H1 (cell line): ENCODE results near the gene TMEM41A. TPM values are rescaled to one million over a fixed set of nuclear protein-coding genes. Genes with fewer than 3 reads are reported as not detected.
A peak's percentile ranks its signal among the peaks of the same experiment; 100 is the strongest.

Source experiments
- CTCF ChIA-PET: fragments of 300-600 bp; sonication (Branson Sonifier 250); formaldehyde crosslinking; loops from one replicate; lab custom pipeline; 2021; ENCODE audit not compliant: partially characterized antibody; lab: Charles Lee
- POLR2A ChIA-PET: fragments of 300-600 bp; sonication (Branson Sonifier 250); formaldehyde crosslinking; loops from one replicate; lab custom pipeline; 2021; ENCODE audit warnings: inconsistent platforms; ENCODE audit not compliant: partially characterized antibody; lab: Charles Lee
- DNase-seq, 2 experiments: peaks; one replicate each; pipeline versions ENCODE4 v3.0.0 to v3.0.0-alpha.2; 2010 to 2022; ENCODE audit warnings: low spot score in 2 of 2, low read depth in 1 of 2, mixed read lengths in 1 of 2
- FAIRE-seq: peaks from 2 replicates; lab custom pipeline; 2011; peaks lifted over from hg19 to GRCh38; lab: Jason Lieb, UNC
- H2AFZ ChIP-seq: 2 replicates; pipeline ENCODE4 v1.8.1; 2012; ENCODE audit warnings: low read length, inconsistent platforms
- H2AK5ac ChIP-seq: 2 replicates; pipeline ENCODE4 v1.6.1; 2013; ENCODE audit warnings: low read depth, low read length
- H2BK120ac ChIP-seq: replicated peaks from 2 replicates; pipeline ENCODE3; 2013; ENCODE audit warnings: low read depth, low read length, inconsistent platforms
- H2BK12ac ChIP-seq: 2 replicates; pipeline ENCODE4 v1.6.1; 2013; ENCODE audit warnings: low read depth, low read length
- H2BK15ac ChIP-seq: 2 replicates; pipeline ENCODE4 v1.6.1; 2013; ENCODE audit warnings: low read length
- H2BK20ac ChIP-seq: 2 replicates; pipeline ENCODE4 v1.6.1; 2013; ENCODE audit warnings: low read length
- H2BK5ac ChIP-seq: 2 replicates; pipeline ENCODE4 v1.6.1; 2013; ENCODE audit warnings: low read depth, low read length
- H3K14ac ChIP-seq: 2 replicates; pipeline ENCODE4 v1.6.1; 2013; ENCODE audit warnings: inconsistent platforms; ENCODE audit not compliant: insufficient read length
- H3K18ac ChIP-seq: 2 replicates; pipeline ENCODE4 v1.6.1; 2013; ENCODE audit warnings: low read length; ENCODE audit errors: extremely low read depth
- H3K23ac ChIP-seq: 2 replicates; pipeline ENCODE4 v1.6.1; 2013; ENCODE audit warnings: inconsistent platforms; ENCODE audit not compliant: insufficient read length
- H3K23me2 ChIP-seq: 2 replicates; pipeline ENCODE4 v1.6.1; 2013; ENCODE audit warnings: low read depth, low read length
- H3K27ac ChIP-seq: 2 replicates; pipeline ENCODE4 v1.6.1; 2011; ENCODE audit warnings: low read depth, low read length, inconsistent platforms
- H3K27me3 ChIP-seq, 4 experiments: replicated peaks in 1 of 4; 1 replicate in 1 of 4; 2 replicates in 3 of 4; pipeline versions ENCODE4 v1.6.1 to v1.8.1; 2011 to 2013; ENCODE audit warnings: low read length in 3 of 4, mild to moderate bottlenecking in 3 of 4, inconsistent platforms in 2 of 4, mixed read lengths in 2 of 4, moderate library complexity in 1 of 4; ENCODE audit not compliant: control insufficient read depth in 3 of 4, insufficient read depth in 3 of 4; ENCODE audit errors: extremely low read depth in 1 of 4
- H3K36me3 ChIP-seq, 4 experiments: 2 replicates each; pipeline versions ENCODE4 v1.6.1 to v1.8.1; 2011 to 2013; ENCODE audit warnings: mild to moderate bottlenecking in 4 of 4, low read length in 3 of 4, moderate library complexity in 2 of 4, control low read depth in 1 of 4, inconsistent platforms in 1 of 4; ENCODE audit not compliant: insufficient read depth in 4 of 4, control insufficient read depth in 2 of 4
- H3K4ac ChIP-seq: replicated peaks from 2 replicates; pipeline ENCODE3; 2013; ENCODE audit warnings: low read length, low read depth, mixed read lengths, inconsistent platforms; ENCODE audit not compliant: insufficient read length
- H3K4me1 ChIP-seq, 4 experiments: replicated peaks in 1 of 4; 1 replicate in 1 of 4; 2 replicates in 3 of 4; pipeline versions ENCODE4 v1.6.1 to v1.8.1; 2011 to 2013; ENCODE audit warnings: low read length in 3 of 4, inconsistent platforms in 2 of 4, mixed read lengths in 1 of 4; ENCODE audit not compliant: insufficient read depth in 4 of 4, control insufficient read depth in 3 of 4
- H3K4me2 ChIP-seq, 2 experiments: 2 replicates each; pipeline versions ENCODE4 v1.6.1 to v1.8.1; 2011 to 2013; ENCODE audit warnings: low read depth in 2 of 2, low read length in 2 of 2, control low read depth in 1 of 2, inconsistent platforms in 1 of 2, mild to moderate bottlenecking in 1 of 2; ENCODE audit not compliant: insufficient read depth in 1 of 2
- H3K4me3 ChIP-seq, 4 experiments: fragments of 200-600, 300-600 bp in 1 of 4; sonication (generic), shearing (Covaris generic), sonication (Bioruptor Twin) in 1 of 4; 2 replicates each; pipeline versions ENCODE4 v1.5.1 to v1.8.1; 2011 to 2016; ENCODE audit warnings: low read length in 4 of 4, low read depth in 3 of 4, control low read depth in 2 of 4, inconsistent platforms in 2 of 4, mild to moderate bottlenecking in 2 of 4, mixed read lengths in 1 of 4, moderate library complexity in 1 of 4; ENCODE audit not compliant: insufficient read depth in 2 of 4; ENCODE audit errors: extremely low read depth in 1 of 4
- H3K56ac ChIP-seq: replicated peaks from 2 replicates; pipeline ENCODE3; 2013; ENCODE audit warnings: low read depth, mild to moderate bottlenecking, mixed read lengths, low read length, inconsistent platforms; ENCODE audit not compliant: insufficient read length
- H3K79me1 ChIP-seq: 2 replicates; pipeline ENCODE4 v1.6.1; 2013; ENCODE audit warnings: low read depth, low read length, control low read depth
- H3K79me2 ChIP-seq, 2 experiments: 2 replicates each; pipeline versions ENCODE4 v1.6.1 to v1.8.1; 2012 to 2013; ENCODE audit warnings: low read length in 2 of 2, mild to moderate bottlenecking in 2 of 2, inconsistent platforms in 1 of 2; ENCODE audit not compliant: insufficient read depth in 2 of 2, control insufficient read depth in 1 of 2
- H3K9ac ChIP-seq, 4 experiments: replicated peaks in 1 of 4; 1 replicate in 1 of 4; 2 replicates in 3 of 4; pipeline versions ENCODE4 v1.6.1 to v1.8.1; 2011 to 2013; ENCODE audit warnings: low read depth in 3 of 4, low read length in 3 of 4, control low read depth in 2 of 4, mild to moderate bottlenecking in 2 of 4, moderate library complexity in 2 of 4, inconsistent platforms in 1 of 4; ENCODE audit errors: extremely low read depth in 1 of 4
- H3K9me3 ChIP-seq, 2 experiments: 2 replicates each; pipeline versions ENCODE4 v1.6.1 to v1.8.1; 2012 to 2013; ENCODE audit warnings: mild to moderate bottlenecking in 2 of 2, moderate library complexity in 2 of 2, control low read depth in 1 of 2, inconsistent platforms in 1 of 2, low read depth in 1 of 2, low read length in 1 of 2, mixed read lengths in 1 of 2; ENCODE audit not compliant: insufficient read depth in 2 of 2
- H4K20me1 ChIP-seq, 2 experiments: replicated peaks in 1 of 2; 2 replicates each; pipeline versions ENCODE3 to v1.8.1; 2011 to 2013; ENCODE audit warnings: inconsistent platforms in 2 of 2, low read length in 2 of 2, mild to moderate bottlenecking in 1 of 2; ENCODE audit not compliant: insufficient read depth in 2 of 2, control insufficient read depth in 1 of 2
- H4K5ac ChIP-seq: 2 replicates; pipeline ENCODE4 v1.6.1; 2013; ENCODE audit warnings: low read length, low read depth, mixed read lengths, inconsistent platforms; ENCODE audit not compliant: insufficient read length
- H4K8ac ChIP-seq: 2 replicates; pipeline ENCODE4 v1.8.0; 2013; ENCODE audit warnings: mild to moderate bottlenecking, moderate library complexity, low read length, inconsistent platforms; ENCODE audit not compliant: insufficient read depth; ENCODE audit errors: extremely low read depth
- H4K91ac ChIP-seq: replicated peaks from 2 replicates; pipeline ENCODE3; 2013; ENCODE audit warnings: low read length, mixed read lengths, inconsistent platforms; ENCODE audit not compliant: insufficient read length
- CBX8 ChIP-seq: fragments of 300-800, 300-1000 bp; sonication (generic); IDR thresholded peaks from 2 replicates; pipeline ENCODE4 v1.7.1; 2016; ENCODE audit warnings: low read depth, low read length, borderline replicate concordance
- CTCF ChIP-seq, 3 experiments: IDR thresholded peaks; 1 replicate in 2 of 3; 2 replicates in 1 of 3; pipeline versions ENCODE4 v1.5.1 to v1.6.1; 2011; ENCODE audit warnings: low read length in 3 of 3, mild to moderate bottlenecking in 3 of 3, inconsistent platforms in 2 of 3, low read depth in 1 of 3, moderate library complexity in 1 of 3; ENCODE audit not compliant: insufficient read depth in 1 of 3; ENCODE audit errors: control extremely low read depth in 1 of 3
- FOSL1 ChIP-seq: IDR thresholded peaks from 2 replicates; pipeline ENCODE4 v1.6.1; 2011; ENCODE audit warnings: mild to moderate bottlenecking, low read depth, low read length, moderate library complexity; ENCODE audit not compliant: insufficient read depth
- POLR2AphosphoS5 ChIP-seq: IDR thresholded peaks from 2 replicates; pipeline ENCODE4 v1.6.1; 2011; ENCODE audit warnings: low read depth, low read length
- POU5F1 ChIP-seq: IDR thresholded peaks from 2 replicates; pipeline ENCODE4 v1.6.1; 2011; ENCODE audit warnings: low read depth, mild to moderate bottlenecking, low read length, moderate library complexity
- RAD21 ChIP-seq, 2 experiments: IDR thresholded peaks in 1 of 2; conservative IDR thresholded peaks in 1 of 2; 2 replicates each; pipeline ENCODE4 v1.6.1; 2011; ENCODE audit warnings: low read depth in 2 of 2, low read length in 2 of 2, improper control_type of control experiment in 1 of 2, inconsistent platforms in 1 of 2, mild to moderate bottlenecking in 1 of 2, moderate library complexity in 1 of 2
- SP2 ChIP-seq: IDR thresholded peaks from 2 replicates; pipeline ENCODE4 v1.6.1; 2012; ENCODE audit warnings: mild to moderate bottlenecking, low read length, inconsistent platforms
- SRF ChIP-seq: IDR thresholded peaks from 2 replicates; pipeline ENCODE4 v1.6.1; 2011; ENCODE audit warnings: mild to moderate bottlenecking, low read depth, low read length, moderate library complexity
- TAF1 ChIP-seq: IDR thresholded peaks from 2 replicates; pipeline ENCODE4 v1.6.1; 2011; ENCODE audit warnings: mild to moderate bottlenecking, low read depth, low read length
- TBP ChIP-seq: IDR thresholded peaks from 2 replicates; pipeline ENCODE4 v1.6.1; 2011; ENCODE audit warnings: low read depth, low read length, improper control_type of control experiment
- WGBS, 2 experiments: shearing (Covaris generic) in 1 of 2; methylation state at CpG; one replicate each; pipeline versions ENCODE4 v1.1.6 to v1.1.7; 2013 to 2015; ENCODE audit warnings: low lambda C conversion rate in 2 of 2, mixed read lengths in 2 of 2, inconsistent platforms in 1 of 2, low coverage in 1 of 2, missing lambda C conversion rate in 1 of 2; ENCODE audit not compliant: insufficient replicate concordance in 2 of 2, insufficient coverage in 1 of 2, insufficient read length in 1 of 2; ENCODE audit errors: extremely low coverage in 1 of 2, missing lambda C conversion rate in 1 of 2; 5-methylcytosine and 5-hydroxymethylcytosine counted together
- polyA plus RNA-seq, 7 experiments: library from polyadenylated mRNA; depleted of rRNA in 3 of 7; stranded (reverse) in 5 of 7; unstranded in 2 of 7; fragments of >200 nt in 5 of 7; fragments of 200-250 nt in 2 of 7; gene quantifications; 1 replicate in 5 of 7; 2 replicates in 1 of 7; 4 replicates in 1 of 7; pipeline versions ENCODE4 v1.2.1 to v1.2.3, GENCODE V29; 2011 to 2013; ENCODE audit warnings: missing spikeins in 2 of 7, mixed read lengths in 2 of 7
- total RNA-seq: library from RNA; stranded (reverse); fragmentation: NEBNext Ultra II Directional; extraction: Animal tissue kit (Norgen Biotek cat#: 25700); gene quantifications from 2 replicates; pipeline ENCODE4 v1.2.1, GENCODE V29; 2021

Gene TMEM41A
- total and polyA plus RNA-seq, 2 of the 8 experiments (the other 6 are each of a cell fraction or from before 2014, with no cell fraction given) = 14.1 to 17.5 TPM

DNA sequence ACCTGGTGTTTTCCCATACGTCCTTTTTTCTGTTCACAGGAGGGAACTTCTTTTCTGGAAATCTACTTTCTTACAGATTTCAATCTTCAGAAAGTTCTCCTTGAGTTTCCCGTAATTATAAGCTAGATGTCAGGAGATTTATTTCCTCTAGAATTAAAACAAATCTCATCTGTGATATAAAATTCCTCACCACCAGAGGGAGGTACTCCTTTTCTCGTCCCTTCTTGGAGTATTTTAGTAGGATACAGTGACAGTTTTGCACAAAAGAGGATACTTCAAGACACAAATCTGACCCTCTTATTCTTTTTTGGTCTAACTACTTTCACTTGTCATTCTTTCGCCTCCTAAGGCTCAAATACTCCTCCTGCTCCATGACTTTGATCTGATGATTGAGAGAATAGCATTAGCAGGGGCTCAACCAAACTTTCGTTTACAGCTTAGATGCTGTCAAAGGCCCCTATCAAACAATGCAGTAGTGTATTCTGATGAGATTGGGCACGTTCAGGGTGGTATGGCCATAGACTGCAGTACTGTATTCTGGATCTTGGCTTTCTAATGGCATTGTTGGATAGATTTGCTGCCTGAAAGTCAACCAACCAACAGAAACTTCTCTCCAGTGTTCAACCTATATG, 38.0 kb downstream of the TMEM41A start:
- Histone ChIP-seq H3K79me2 (no peaks in the 10 kb centered on the region), H2BK20ac (no peak overlapping the region), H2BK5ac (no peak overlapping the region), H3K23ac (no peak overlapping the region), H4K20me1 (no peaks in the 10 kb centered on the region), H3K4me1 (no peaks in the 10 kb centered on the region), H3K4me2 (no peak overlapping the region), H4K8ac (no peak overlapping the region), H3K9me3 (no peaks in the 10 kb centered on the region), H4K91ac (no peak overlapping the region), H2AFZ (no peak overlapping the region), H3K79me1 (no peaks in the 10 kb centered on the region), H3K27me3 (no peaks in the 10 kb centered on the region), H2BK120ac (no peak overlapping the region), H3K18ac (no peak overlapping the region), H2BK12ac (no peak overlapping the region), H2AK5ac (no peak overlapping the region), H3K56ac (no peak overlapping the region), H3K14ac (no peak overlapping the region), H3K27ac (no peak overlapping the region), H3K4ac (no peak overlapping the region), H3K23me2 (no peaks in the 10 kb centered on the region; the same call in 1 of the 2 replicates), H3K9ac (no peak overlapping the region), H2BK15ac (no peak overlapping the region), H3K36me3 (no peaks in the 10 kb centered on the region), H4K5ac (no peak overlapping the region), H3K4me3 (no peak overlapping the region)
- no peak for DNase-seq
- 63% methylated on average over 6 of the region's 6 CpGs; no CpG with 5 or more reads in 1 of the 2 experiments for WGBS, 2 experiments
- ChIA-PET POLR2A (interaction anchor here (1.0 to 1.7 kb wide), 4 partner anchors 29 to 125 kb away, joined by 3 to 5 read pairs (median 4); partner anchors contain the start of genes SENP2 and TMEM41A), CTCF (interaction anchor here (0.6 to 2.8 kb wide), 40 partner anchors 9 to 835 kb away, joined by 3 to 22 read pairs (median 4); partner anchors contain the start of gene SENP2)
- FAIRE-seq = no peak
- TF ChIP-seq CBX8 = no peak
- TF ChIP-seq SP2 = no peak
- TF ChIP-seq FOSL1 = no peak
- no peak for TF ChIP-seq SRF
- TF ChIP-seq TAF1 = no peak
- no peak for TF ChIP-seq TBP
- no peak for TF ChIP-seq POLR2AphosphoS5
- peak; percentile 39 to 44 for TF ChIP-seq RAD21 (IDR thresholded peaks at IDR 0.05 in 1 of 2, conservative IDR thresholded peaks at IDR 0.05 in 1 of 2; ENCODE audit: low read depth in 2 of 2, low read length in 2 of 2)
- no peak for TF ChIP-seq POU5F1
- peak in 2 of 3 experiments; percentile 25 to 45; a peak in 2 of 4 replicates for TF ChIP-seq CTCF (IDR thresholded peaks at IDR 0.05; ENCODE audit: control extremely low read depth in 1 of 3, insufficient read depth in 1 of 3, low read depth in 1 of 3, low read length in 3 of 3)
